ENCODE data around the gene SYTL3.
"Not testable (repeated sequence)": the region's sequence is repeated elsewhere in the genome, so short reads cannot be mapped to it uniquely, and the experiment has no call there.

SYTL3 gene

DNA sequence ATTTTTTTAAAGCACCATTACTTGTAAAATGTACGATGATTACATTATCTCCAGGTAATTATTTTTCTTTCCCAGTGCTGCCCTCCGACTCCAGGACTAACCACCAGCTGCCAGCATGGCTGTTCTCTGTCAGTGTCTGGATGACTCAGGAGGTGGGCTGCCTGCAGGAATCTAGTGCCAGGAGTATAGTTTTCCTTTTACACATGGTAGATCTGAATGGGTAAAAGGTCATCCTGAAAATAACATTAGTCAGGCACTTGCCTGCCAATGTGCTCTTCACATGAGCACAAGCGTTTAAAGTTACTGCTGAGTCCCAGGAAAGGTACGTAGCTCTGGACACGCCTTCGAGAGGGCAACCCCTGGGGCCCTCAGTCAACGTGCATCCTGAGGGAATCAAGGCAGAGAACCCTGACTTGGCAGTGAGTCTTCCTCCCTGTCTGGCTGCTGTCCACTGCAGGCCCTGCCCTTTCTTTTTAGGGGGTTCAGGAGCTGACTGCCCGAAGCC, 7.7 kb upstream of the SYTL3 start:
- no peak for DNase-seq

- DNase-seq = no peak
Measured at GRCh38 chr6:158643836-158644230, 6.0 kb upstream of the SYTL3 start.

DNA sequence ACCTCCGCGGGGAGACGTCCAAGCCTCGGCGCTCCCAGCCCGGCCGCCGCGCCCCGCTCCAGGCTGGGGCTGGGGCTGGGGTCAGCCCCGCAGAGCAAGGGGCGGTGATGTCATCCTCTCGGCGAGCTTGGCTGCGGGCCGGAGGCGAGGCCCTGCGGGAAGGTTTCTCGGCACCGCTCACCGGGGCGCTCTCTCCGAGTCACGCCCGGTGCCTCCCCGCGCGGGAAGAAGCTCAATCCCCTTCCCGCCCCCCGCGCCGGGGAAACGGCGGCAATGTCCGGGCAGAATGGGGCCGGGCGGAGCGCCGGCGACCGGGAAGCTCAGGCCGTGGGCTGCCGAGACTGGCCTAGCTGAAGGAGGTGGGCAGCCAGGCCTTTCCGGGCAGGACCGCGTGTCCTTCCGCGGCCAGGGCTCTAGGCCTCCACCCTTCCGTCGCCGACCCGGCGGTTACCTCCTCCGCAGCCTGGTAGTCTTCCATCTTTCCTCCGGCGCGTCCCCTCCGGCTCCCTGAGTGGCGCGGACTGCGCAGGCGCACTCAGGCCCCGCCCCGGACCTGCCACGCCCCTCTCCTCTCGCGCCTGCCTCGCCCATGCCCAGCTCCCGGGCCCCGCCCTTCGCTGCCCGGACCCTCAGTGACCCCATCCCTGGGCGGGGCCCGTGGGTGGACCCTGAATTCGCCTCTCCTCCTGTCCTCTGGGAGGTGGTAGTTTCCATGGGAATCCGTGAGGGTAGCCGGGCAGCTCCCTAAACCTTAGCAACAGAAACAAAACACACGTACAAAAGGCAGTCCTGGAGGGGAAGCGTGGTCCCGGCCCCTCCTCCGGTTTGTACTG, 5.4 kb upstream of the SYTL3 start, which contains the start of gene DYNLT1:
DYNLT1 (minus strand) TSS at position 513 of the 833 bp plus-strand sequence; CDS start at position 478, 35 bp downstream.
- peak; percentile 92 for DNase-seq

DNA sequence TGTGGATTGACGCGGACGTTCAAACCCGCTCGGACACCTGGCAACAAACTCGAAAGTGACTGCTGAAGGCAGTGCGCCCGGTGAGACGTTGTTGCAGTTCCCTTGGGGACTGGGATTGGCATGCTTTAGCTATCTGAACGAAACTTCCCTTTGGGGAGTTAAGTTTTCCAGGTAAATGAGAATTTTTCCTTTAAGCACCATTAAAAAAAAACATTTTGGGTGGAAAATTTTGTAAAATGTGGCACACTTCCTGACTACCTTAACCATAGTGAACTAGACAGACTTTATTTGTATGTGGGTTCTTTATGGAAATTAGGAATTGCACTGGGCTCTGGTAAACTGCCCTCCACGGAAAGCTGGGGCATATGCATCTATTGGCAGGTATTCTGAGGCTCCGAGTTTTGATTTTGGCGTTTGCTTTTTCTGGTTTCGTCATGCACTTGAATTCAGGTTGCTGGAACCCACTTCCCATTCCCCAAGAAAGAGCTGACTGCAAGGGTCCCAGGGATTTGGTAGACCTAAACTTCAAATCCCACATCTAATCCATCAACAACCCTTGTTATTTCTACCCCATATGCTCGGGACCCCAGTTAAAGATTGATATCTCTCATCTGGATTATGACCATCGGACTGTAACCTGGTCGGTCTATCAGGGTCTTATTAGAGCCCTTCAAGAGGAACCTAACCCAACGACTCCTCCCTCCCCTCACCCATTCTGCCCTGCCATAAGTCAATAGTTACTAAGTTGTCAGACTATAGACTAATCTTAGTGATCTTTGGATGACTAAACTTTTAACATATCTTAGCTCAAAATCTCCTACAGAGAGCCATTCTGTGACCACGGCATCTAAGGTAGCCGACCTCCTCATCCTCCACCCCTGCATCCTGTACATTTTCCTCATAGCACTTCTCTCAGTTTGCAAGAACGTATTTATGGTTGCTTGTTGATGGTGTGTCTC, 4.5 kb upstream of the SYTL3 start:
- no peak for DNase-seq

- DNase-seq = no peak
Measured at GRCh38 chr6:158646023-158646910, 3.6 kb upstream of the SYTL3 start.

GRCh38 chr6:158647501-158647900, 2.4 kb upstream of the SYTL3 start:
- peak; percentile 32 for DNase-seq

- DNase-seq = no peak
Measured at GRCh38 chr6:158648682-158649131, 1.1 kb upstream of the SYTL3 start.

DNA sequence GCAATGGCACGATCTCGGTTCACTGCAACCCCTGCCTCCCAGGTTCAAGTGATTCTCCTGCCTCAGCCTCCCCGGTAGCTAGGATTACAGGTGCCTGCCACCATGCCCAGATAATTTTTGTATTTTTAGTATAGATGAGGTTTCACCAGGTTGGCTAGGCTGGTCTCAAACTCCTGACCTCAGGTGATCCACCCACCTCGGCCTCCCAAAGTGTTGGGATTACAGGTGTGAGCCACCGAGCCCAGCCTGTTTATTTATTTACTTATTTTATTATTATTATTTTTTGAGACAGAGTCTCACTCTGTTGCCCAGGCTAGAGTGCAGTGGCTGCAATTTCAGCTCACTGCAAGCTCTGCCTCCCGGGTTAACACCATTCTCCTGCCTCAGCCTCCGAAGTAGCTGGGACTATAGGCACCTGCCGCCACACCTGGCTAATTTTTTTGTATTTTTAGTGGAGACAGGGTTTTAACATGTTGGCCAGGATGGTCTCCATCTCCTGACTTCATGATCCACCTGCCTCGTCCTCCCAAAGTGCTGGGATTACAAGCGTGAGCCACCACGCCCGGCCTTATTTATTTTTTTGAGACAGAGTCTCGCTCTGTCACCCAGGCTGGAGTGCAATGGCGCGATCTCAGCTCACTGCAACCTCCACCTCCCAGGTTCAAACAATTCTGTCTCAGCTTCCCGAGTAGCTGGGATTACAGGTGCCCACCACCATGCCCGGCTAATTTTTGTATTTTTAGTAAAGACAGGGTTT, 2.3 kb downstream of the SYTL3 start:
- DNase-seq = not testable (repeated sequence)

DNA sequence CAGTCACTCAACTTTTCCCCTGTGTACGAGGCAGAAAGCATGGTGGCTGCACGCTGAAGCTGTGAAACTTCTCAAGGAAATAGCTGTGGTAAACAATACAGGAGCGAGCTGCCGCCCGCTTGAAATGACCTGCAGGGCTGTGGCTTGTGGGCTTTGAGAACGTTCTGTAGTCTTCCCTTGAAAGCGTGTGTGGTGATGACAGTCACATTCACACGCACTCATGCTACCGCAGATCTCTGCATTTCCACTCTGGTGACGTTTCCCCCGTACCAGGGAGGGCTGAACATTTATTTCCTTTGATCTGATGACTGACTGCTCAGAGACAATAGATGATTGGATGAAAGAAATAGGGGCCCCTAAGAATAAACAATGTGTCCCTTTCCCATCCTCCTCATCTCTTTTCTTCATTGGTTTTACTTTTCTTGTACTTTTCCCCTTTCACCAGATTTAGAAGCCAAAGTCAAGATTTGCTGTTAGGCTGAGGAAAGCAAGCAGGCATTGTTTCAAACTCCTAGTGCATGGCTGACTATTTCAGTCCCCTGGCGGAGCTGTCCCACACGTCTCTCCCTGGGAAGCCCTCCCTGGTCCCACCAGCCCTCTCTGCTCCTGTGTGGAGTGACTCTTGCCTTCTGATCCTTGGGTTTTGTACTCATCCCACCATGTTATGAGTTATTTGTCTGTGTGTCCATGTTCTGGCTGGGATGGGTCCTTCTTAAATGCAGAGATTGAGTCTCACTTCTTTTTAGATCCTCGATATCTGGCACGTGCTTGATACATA, 3.9 kb downstream of the SYTL3 start:
- no peak for DNase-seq

- peak; percentile 53 for DNase-seq
Measured at GRCh38 chr6:158654498-158654897, 4.6 kb downstream of the SYTL3 start.

- DNase-seq = peak; percentile 97
Measured at GRCh38 chr6:158654960-158655489, 5.2 kb downstream of the SYTL3 start.

DNA sequence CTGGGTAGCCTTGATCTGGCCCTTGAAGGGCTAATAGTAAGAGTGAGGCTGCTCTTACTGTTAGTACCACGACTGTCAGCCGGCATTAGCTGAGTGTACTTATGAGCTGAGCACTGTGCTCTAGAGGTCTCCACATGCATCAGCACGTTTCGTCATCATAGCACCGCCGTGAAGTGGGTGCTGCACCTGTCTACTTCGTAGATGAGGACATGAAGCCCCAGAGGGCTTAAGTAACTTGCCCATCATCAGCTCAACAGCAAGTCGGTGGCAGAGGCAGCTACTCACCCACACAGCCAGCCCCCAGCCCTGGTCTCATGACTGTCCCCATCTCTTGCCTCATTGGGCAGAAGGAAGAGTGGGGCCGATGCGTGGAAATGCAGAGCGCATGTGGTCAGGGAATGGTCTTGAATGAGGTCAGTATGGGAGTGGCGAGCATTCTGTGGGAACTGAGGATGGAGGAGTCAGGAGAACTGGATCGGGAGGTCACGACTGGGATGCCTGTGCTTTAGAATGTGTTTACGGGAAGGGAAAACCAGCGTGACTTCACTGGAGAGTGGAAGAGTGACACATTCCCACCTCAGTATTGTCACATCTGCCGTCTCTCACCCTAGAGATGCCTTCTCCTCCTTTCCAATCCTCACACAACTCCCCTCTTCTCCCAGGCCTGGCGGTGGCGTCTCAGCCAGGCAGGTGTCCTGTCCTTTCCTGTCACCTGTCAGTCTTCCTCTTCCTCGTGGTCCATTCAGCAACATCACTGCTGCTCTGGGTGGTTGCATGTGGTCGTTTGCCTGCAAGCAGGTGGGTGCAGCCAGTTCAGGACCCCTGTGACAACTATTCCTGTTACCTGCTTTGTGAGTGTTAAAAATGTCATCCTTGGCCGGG, 6.0 kb downstream of the SYTL3 start:
- DNase-seq = peak; percentile 97

DNA sequence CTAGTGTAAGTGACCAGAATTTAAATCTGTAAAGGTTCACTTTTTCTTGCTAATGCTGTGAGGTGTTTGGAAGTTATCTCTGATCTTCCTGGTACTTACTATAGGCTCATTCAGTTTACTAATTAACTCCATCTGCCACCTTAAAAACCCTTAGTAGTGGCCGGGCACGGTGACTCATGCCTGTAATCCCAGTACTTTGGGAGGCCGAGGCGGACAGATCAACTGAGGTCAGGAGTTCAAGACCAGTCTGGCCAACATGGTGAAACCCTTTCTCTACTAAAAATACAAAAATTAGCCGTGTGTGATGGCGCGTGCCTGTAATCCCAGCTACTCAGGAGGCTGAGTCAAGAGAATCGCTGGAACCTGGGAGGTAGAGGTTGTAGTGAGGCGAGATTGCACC, 7.1 kb downstream of the SYTL3 start:
- not testable (repeated sequence) for DNase-seq

DNA sequence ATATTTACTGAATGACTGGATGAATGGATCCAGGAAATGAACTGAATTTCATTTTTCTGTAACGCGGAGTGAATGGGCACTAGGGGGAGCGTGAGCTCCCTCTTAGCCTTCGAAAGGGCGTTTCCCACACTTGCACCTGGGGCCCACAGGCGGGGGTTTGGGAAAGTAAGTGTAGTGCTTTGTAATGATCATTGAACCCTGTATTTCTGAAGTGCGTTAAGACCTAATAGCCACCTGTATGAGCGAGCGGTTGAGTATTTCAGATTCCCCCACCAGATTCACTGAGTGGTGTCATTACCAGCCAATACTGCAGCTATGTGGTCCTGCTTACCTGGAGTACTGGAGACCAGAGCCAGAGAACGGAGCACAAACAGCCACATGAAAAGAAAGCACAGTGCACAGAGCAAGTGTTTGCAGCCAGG, 10.5 kb downstream of the SYTL3 start:
- DNase-seq = peak; percentile 98

DNA sequence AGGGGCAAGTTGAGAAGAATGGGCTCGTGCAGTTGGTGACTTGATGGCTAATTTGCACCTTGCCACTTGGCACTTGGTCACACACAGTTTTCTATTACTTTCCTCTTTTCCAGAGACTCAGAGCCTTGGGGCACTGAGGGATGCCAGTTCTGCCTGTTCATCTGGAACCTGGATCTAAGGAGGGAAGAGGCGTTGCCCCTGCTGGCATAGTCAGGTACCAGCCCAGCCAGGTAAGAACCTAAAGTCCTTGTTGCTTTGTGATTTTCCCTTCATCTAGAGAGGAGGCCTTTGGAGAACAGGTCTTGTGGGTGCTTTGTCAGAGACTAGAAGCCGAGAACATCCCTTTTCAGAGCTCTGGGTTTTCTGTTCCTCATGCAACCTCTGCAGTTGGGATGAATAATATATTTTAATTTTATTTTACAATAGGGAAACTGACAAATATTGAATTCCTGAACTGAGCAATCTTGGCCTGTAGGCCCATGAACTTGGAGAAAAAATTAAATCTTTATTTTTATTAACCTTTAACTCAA, 11.4 kb downstream of the SYTL3 start:
- peak; percentile 34 for DNase-seq

GRCh38 chr6:158662607-158662953, 12.7 kb downstream of the SYTL3 start:
- DNase-seq = no peak

- DNase-seq = peak; percentile 98
Measured at GRCh38 chr6:158662954-158663624, 13.2 kb downstream of the SYTL3 start.

DNA sequence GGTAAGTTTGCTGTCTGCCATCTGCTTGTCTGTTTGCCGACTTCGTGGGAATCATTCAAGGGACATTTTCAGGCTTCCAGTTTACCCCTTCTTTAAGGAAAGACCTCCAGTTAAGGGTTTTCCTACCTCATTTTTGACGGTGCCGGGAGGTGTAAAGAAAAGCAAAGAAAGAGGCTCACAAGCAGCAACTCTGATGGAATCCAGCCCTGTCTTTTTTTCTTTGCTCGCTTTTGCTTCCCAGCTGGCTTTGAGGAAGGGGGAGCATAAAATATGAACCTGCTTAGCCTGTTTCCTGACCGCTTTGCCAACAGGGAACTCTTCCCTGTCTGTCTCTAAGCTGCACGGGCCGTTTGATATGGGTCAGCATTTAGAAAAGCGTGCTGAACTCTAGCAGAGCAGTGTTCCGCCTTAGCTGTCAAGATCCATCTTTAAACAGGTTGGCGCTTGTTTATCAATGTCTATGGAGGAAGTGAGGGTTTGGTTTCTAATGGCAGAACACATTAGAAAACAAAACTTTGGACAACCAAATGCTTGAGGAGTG, 13.8 kb downstream of the SYTL3 start:
- peak; percentile 86 for DNase-seq
